ENCODE measurements around the gene PRND.

- no peak for TF ChIP-seq CTCF (IDR thresholded peaks at IDR 0.05; ENCODE audit: insufficient read depth, low read depth, low read length)
- TF ChIP-seq EZH2 (IDR thresholded peaks at IDR 0.05; ENCODE audit: insufficient read depth, low read length): no peak
These were observed 41.6 kb downstream of the PRND start for GRCh38 chr20:4763261-4763660.
